Measurements from ENCODE around the gene ADAMTS14.

DNA sequence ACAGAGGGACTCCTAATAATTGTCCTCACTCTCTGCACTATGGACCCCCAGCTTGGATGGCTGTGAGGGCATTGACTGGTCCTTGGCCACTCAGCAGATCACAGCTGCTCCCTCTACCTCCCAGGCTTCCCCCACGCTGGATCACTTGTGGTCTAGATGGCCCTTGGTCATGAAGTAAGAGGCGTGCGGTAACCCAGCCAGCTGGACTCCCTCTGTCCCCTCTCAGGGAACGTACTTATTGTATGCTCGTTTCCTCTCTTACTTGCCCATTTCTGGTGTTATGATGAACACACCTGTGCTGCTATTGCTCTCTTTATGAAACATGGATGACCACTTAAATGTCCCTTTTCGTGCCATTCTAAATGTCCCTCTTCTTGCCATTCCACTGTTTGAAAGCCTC lies 19.3 kb downstream of the ADAMTS14 start:
- TF ChIP-seq, protein P1, sequence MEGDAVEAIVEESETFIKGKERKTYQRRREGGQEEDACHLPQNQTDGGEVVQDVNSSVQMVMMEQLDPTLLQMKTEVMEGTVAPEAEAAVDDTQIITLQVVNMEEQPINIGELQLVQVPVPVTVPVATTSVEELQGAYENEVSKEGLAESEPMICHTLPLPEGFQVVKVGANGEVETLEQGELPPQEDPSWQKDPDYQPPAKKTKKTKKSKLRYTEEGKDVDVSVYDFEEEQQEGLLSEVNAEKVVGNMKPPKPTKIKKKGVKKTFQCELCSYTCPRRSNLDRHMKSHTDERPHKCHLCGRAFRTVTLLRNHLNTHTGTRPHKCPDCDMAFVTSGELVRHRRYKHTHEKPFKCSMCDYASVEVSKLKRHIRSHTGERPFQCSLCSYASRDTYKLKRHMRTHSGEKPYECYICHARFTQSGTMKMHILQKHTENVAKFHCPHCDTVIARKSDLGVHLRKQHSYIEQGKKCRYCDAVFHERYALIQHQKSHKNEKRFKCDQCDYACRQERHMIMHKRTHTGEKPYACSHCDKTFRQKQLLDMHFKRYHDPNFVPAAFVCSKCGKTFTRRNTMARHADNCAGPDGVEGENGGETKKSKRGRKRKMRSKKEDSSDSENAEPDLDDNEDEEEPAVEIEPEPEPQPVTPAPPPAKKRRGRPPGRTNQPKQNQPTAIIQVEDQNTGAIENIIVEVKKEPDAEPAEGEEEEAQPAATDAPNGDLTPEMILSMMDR (optimal IDR thresholded peaks at IDR 0.05 in 1 of 3, IDR thresholded peaks at IDR 0.05 in 1 of 3, conservative IDR thresholded peaks at IDR 0.05 in 1 of 3; ENCODE audit: extremely low read depth in 1 of 3, insufficient read depth in 2 of 3, low read length in 3 of 3), result no peak
- TF ChIP-seq EZH2 (IDR thresholded peaks at IDR 0.05; ENCODE audit: low read length), result no peak
